Activated effector memory CD4-positive, alpha-beta T cell treated with Interleukin-2 at 50 U/mL for 16 hours (primary cell): ENCODE data around the gene RPS3.

ENCODE experiments used
- DNase-seq: peaks from one replicate; pipeline ENCODE4 v3.0.0-alpha.2; 2020

RPS3 gene

DNA sequence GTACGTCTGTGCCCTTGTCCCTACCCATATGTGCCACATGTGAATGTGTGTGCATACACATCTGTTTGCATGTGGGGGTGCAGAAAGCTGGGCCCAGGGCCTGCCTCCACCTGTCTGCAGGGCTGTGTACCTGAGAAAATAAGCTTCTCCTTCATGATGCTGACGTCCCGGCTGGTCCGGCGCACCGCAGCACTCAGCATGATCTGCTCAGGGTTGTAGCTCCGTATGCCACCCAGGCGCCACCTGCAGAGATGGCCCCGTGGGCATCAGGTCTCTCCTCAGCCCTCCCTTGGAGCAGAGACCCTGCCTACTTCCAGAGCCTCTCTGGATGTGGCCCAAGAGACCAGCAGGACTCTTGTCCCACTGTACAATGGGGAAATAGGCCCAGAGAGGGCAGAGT is 37.5 kb downstream of the RPS3 start:
- no peak for DNase-seq

DNA sequence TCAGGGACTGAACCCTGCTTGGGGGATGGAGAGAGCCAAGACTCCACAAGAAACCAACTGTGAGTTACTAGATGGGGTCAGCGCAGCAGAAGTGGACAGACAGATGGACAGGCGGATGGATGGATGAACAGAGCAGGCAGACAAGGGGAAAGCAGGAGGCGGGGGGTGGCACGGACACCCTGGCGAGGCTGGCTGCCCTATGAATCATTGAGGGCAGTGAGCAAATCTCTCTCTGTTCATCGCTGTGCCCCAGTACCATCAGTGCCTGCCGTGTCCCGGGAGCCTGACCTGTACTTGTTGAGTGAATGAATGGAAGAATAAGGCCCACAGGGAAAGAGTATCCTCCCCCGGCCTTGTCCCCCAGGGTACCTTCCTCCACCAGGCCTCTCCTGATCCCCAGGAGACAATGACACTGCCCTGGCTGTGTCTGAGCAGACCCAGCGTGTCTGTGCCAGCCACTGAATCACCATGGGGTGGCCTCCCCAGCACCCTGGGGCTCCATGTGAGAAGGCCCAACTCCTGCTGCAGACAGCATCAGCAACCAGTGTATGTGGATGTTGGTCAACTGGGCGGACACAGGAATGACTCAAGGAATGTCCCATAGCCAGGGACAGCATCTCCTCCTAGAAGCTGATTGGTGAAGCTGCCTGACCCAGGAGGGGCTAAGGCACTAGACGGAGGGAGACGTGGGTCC is 38.8 kb downstream of the RPS3 start:
- no peak for DNase-seq

DNA sequence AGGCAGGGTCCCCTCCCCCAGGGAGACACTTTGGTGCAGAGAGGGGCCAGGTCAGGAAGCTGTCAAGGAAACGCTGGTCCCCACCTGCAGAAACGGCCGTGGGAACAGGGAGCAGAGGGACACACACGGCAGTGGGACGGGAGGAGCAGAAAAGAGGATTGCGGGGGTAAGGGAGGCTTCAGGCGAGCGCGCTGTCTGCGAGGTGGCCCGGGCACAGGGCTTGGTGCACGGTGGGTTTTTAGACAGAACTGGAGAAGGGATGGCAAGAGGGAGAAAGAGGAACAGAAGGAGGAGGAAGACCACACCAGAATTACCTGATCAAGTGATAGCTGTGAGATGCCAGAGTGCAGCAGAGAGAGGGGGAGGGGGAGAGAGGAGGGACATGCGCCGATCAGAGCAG is 39.7 kb downstream of the RPS3 start:
- no peak for DNase-seq

DNA sequence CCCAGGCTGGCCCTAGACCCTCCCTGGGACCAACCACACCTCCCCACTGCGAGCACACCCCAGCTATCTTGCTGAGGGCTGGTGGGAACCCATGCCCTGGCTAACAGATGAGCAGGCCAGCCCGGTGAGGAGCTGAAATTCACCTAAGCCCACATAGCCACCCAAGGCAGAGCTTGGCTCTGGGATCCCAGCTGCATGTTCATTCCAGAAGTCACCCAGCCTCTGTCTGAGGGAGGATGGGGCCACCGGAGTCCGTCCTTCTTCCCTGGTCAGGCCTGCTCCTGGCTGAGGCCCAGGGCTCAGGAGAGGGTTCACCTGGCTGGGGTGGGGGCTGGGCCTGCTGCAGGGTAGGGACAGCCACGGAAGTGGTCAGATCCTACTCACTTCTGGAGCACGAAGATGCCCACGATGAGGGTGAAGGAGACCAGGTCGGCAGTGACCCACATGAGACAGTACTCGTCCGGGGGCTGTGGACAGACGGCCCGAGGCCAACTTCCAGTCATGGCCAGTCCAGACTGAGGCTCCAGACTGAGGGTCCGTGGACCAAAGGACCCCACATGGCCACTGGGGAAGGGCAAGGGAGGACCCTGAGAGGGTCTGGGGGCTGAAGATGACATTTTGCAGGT is 40.3 kb downstream of the RPS3 start:
- DNase-seq: no peak

DNA sequence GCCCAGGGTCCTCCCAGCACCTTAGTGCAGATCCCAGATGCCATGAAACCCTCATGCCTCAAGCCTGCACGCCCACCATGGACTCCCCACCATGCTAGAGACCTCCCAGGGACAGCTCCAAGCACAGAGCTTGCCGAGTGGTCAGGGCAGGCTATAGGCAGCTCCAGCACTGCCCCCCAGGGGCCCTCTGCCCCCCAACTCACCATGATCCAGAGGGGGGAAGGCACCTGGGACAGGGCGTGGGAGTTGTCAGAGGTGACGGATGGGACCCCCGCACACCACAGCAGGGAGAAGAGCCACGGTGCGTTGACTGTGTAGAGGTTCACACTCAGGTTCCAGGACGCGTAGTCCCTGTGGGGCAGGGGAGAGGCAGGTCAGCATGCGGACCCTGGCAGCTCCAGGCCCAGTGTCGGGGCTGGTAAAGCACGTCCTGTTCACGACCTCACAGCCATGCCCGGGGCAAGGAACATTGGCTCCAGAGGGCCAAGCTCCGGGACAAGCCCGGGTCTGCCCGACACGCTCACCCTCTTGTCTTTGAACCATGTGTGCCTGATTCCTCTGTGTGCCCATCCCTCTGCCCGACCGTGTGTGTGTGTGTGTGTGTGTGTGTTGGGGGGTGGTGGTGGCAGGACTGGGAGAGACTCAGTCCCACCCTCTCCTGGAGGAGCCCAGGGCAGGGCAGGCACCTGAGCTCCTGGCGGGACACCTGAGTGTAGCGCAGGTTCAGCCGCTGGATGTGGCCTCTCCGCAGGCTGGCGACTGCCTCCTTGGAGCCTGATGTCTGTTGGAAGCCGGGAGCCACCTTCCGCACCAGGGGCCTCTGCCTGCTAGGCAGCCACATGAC is 41.9 kb downstream of the RPS3 start:
- no peak for DNase-seq

DNA sequence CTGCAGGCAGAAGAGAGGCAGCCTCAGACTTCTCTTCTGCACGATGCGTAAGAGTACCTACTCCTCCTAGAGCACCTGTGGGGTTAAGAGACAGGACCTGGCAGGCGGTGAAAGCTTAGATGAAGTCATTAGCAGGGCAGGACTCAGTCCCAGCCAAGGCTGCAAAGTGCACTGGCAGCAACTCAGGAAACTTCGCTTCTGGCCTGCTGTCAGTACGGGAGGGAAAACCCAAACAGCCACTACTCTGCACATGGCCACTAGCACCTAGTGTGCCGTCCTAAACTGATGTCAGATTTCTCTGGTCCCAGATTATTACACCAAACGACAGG is 42.5 kb downstream of the RPS3 start:
- no peak for DNase-seq

DNA sequence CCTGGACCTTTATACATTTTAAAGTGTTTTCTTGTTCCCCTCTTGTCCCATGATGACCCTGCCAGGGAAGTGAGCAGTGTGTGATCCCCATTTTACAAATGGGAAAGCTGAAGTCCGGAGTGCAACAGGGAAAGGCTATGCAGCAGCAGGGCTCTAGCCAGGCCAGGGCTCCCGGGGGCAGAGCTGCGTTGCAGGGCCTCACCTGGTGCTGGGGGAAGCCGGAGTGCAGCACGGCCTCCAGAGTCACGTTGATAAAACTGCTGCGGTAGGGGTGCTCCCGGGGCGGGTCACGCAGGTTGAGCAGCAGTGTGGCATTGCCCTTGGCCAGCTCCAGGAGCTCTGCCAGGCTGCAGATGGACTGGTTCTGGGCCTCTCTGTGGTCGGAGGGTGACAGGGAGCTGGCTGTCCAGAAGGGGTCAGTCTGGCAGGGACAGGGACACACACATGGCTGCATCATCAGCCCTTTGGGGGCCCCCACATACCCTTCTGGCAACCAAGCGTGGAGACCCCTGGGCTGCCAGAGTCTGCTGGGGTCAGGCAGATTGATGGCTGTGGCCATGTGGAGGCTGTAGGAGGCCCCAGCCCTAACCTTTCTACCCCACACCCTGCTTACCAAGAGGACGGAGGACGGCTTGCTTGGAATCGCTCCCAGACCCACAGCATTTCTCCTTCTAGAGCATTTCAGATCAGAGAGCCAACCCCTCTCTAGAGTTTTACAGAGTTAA is 43.0 kb downstream of the RPS3 start:
- no peak for DNase-seq

DNA sequence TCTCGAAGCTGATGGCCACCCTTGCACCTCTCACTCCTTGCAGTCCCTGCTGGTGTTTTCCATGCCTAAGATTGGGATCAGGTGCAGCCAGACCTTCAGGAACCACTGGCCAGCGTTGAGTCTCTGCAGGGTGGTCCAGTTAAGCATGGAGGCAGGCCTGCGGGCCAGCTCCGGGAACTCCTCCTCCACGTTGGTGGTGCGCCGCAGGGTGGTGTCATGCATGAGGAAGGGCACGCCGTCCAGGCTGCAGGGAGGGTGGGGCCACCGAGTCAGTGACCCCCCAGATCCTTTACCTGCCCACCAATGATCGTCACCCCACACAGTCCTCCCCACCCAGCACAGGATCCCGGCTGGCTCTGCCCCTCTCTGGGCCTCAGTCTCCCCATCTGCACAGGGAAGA is 43.7 kb downstream of the RPS3 start:
- no peak for DNase-seq

DNA sequence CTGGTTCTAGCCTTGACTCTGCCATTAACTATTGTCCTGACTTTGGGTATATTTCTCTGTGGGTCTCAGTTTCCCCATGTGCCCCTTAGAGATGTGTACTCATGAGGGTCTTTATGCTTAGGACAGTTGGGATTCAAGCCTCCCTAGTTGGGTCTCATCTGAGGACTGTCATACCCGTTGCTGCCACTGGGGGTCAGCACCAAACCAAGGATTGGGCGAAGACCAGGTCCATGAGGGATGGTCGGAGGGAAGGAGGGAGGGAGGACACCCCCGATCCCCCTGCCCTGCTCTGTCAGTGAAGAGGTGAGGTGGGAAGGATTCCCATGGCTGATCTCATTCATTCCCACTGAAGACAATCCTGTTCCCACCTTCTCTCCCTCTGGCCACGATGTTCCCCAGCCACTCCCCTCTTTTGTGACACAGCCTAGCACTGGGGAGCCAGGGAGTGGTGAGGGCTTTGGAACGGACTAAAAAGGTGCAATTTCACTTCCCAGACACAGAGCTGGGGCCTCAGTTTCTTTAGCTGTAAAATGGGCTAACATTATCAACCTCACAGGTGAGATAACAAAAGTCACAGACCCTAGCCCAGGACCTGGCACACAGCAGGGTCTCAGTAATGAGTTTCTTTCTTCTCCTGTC is 46.1 kb downstream of the RPS3 start:
- peak; percentile 57 for DNase-seq

DNA sequence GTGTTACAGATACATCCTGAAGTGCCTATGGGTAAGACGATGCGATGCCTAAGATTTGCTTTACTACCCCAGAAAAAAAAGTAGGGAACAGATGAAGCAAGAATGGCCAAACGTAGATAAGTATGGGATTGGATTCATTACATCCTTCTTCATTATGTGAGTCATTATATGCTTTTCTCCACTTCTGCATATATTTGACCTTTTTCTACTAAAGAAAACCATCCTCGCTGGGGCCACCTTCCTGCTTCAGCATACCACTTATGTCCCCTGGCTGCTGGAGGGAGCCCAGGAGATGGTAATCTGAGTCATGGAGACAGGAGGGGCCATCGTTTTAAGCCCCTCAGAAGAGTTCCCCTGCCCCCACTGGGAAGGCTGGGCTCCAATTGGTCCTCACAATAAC is 48.1 kb downstream of the RPS3 start:
- DNase-seq: no peak

DNA sequence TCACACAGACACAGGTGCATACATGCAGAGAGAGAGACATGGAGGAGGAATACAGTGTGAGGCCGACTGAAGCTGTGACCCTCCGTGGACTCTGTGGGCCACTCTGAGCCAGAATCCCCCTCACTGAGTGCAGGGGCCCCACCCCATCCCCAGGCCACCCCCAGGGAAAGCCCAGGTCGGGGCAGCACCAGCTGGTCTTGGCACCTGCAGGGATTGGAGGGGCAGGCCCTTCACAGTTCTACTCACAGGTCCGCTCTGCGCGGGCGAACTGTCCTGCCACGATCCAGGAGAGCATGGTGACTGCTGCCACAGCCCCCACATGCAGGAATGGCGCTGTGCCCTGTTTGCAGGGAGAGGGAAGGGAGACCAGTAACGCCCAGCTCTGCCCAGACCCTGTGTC is 50.0 kb downstream of the RPS3 start:
- DNase-seq: no peak

DNA sequence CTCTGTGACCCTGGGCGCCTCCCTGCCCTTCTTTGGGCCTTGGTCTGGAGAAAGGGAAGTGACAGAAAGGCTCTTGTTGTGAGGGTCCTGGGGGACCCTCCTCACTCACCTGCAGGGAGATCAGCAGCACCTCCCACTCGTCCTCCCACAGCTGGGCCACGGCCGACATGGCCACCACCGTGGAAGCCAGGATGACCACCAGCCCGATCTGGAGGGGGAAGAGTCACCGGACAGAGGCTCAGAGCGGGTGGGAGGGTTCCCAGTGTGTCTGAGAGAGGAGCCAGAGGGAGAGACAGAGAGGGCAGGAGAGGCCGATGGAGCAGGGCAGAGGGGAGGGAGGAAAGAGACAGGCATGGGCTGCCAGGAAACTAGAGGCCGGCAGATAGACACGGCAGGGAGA is 50.5 kb downstream of the RPS3 start:
- no peak for DNase-seq

DNA sequence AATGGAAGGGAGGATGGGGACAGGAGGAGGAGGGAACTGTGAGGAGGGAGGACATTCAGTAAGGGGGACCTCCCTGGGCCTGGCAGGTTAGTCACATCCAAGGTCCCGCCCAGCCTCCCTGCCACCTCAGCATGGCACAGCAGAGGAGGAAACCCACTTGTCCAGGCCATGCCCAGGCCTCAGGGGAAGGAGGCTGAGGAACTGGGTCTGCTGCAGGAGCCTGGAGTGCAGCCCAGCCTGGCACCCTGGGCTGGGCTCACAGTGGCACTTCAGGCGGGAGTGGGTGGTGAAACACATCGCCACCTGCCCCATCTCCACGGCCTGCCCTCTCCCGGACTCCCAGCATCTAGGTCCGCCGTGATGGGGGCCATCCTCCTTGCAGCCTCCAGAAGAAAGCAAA is 50.9 kb downstream of the RPS3 start:
- no peak for DNase-seq

DNA sequence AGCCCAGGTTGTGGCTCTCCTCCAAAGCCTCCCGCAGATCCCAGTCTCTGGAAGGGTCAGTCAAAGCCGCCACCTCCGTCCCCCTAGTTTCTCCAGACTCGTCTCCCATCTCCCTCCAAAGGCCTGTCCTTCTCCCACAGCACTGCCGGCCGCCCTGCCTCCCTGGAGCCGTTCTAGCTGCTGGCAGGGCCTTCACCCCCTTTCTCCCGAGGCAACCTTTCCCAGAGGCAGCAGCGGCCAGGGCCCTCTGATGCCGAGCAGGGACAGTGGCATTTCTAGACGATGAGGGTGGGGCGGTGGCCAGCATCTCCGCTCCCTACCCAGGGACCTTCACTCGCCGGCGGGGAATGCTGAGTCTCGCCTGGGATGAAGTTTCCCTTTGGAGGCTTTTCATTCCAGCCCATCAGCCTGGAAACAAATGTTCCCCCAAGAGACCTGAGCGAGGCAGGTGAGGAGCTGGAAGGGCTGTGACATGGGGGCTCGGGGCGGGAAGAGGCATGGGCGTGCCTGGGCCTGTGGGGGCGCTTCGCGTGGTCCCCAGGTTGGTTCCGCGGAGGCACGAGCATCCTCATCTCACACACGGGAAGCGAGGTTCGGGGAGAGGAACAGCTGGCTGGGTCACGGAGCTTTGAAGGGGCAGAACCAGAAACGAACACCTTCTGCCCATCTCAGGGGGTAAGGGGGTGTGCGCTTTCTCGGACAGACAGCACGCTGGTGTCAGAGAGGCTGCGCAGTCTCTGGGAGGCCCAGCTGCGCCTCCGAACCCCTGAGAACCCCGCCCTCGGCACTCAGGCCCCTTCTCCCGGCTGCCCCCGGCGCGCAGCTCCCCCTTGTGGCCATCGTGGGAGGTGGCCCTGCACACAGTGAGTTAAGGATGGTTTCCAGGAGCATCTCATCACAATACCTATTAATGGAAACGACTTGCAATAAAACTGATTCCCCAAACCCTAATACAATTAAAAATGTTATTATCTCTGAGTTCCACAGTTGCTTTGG is 51.8 kb downstream of the RPS3 start:
- DNase-seq: no peak

DNA sequence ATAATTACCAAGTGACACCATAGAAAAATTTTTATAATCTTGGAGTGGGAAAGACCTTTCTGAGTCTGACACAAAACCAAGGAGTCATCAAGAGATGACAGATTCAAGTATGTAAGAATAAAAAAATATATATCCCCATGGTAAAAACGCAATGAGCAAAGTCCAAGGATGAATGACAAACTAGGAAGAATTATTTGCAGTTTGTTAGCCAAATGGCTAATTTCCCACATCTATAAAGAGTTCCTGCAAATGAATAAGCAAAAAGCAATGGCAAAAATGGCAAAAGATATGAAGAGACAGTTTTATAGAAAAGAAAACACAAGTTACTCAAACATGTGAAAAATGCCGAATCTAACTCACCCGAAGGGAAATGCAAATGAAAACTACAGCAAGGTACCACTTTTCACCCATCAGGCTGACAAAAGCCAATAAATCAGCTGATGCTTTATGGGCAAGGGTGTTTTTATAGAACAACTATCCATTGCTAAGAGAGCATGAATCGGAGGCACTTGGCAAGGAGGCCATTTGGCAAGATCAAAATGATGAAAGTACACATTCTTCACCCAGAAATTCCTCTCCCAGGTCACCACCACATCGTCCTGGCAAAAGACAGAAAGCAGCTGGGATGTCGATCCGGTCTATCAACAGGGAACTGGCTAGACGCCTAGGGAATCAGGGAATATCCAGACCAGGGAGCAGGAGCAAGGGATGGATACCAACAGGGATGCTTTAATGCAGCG is 54.8 kb downstream of the RPS3 start:
- DNase-seq: no peak

DNA sequence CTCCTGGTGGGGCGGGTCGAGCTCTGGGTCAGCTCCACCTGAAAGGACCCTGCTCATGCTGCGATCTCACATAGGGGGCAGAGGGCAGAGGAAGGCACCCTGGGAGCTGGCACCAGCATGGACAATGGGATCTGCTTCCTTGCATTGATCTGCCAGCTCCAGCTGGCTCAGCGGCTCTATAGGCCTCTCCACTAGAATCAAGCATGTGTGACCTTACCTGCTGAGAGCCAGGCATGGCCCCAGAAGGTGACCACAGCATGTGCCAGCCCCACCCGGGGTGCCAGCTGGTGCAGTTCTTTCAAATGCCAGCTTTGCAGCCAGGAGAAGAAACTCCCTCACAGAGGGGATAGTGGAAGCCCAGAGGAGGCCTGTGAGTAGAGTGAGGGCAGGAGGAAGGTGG is 55.7 kb downstream of the RPS3 start:
- no peak for DNase-seq
